GDM1 (cell line): ENCODE measurements around the gene NLGN1.

Experiments used
- DNase-seq: peaks from one replicate; lab custom pipeline; 2025; lab: John Stamatoyannopoulos, UW

NLGN1 gene

GRCh38 chr3:173986861-173987410 lies 589.4 kb downstream of the NLGN1 start:
- DNase-seq: no peak

DNA sequence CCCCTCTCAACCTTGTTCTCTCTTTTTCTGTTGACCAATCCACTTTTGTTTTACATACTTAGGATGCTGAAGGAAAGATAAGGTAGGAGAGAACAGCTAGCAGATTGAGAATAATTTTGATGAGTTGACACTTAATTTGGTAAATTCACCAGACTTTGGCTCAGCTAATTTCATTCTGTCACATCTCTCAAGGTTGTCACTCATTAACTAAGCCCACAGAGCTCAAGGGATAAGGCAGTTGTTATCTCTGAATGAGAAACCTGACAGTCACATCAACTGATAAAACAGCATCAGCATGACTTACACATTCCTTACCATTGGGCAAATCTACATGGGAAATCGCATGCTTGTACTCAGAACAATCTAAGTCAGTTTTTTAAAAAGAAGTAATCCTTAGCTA lies 591.4 kb downstream of the NLGN1 start:
- no peak for DNase-seq

GRCh38 chr3:173992416-173992815 lies 594.9 kb downstream of the NLGN1 start:
- DNase-seq: no peak

DNA sequence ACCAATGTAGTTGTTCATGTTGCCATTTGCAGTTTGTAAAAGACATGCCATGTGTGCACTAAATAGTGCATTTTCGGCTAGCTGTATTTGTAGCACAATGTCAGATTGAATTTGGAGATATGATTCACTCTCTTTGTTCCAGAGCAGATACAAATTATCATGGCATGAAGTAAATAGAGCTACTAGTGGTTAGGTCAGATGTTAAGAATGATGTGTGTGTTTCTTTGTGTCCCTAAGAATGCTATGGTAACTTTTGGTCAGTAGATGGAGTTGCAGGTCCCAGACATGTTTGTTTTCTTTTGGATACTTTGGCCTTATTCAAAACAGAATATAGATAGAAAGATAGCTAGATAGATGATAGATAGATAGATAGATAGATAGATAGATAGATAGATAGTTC lies 595.8 kb downstream of the NLGN1 start:
- no peak for DNase-seq

GRCh38 chr3:174000675-174001074 lies 603.1 kb downstream of the NLGN1 start:
- no peak for DNase-seq

GRCh38 chr3:174002543-174002942 lies 605.0 kb downstream of the NLGN1 start:
- no peak for DNase-seq

DNA sequence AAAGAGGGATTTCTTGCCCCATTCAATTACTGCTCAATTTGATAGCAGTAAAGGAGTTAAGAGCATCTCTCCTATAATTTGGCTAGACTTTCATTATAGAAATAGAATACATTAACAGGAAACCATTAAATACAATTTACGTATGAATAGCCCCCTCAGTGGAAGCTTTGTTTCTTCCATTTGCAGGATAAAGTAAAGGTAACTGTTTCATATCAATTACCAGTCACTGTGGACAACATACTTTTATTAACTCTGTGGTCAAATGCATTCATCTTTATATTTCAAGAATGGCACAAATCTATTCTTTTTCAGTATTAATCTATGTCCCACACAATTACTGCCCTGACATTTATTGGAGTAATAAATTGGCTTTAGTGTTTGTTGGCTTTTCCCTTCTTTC lies 613.4 kb downstream of the NLGN1 start:
- no peak for DNase-seq

- DNase-seq: no peak
Measured at GRCh38 chr3:174016186-174016585, 618.6 kb downstream of the NLGN1 start.

- no peak for DNase-seq
Measured at GRCh38 chr3:174020156-174020555, 622.6 kb downstream of the NLGN1 start.

DNA sequence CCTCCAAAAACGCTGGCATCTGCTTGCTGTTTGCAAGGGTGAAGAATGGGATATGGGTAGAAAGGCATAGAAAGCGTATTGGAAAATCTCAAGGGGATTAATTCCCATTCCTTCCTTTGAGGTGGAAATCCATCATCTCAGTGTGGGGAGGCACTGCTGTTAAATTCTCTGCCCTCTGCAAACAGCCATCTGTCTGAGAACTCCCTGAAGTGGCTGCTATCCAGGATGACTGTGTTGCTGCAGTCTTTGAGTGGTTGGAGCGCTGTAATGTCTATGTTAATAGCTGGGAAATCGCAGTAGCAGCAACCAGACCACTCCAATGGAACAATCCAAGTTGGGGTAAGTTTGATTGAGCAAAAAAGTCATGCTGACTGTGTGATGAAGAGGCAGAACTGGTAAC lies 625.9 kb downstream of the NLGN1 start:
- DNase-seq: no peak

DNA sequence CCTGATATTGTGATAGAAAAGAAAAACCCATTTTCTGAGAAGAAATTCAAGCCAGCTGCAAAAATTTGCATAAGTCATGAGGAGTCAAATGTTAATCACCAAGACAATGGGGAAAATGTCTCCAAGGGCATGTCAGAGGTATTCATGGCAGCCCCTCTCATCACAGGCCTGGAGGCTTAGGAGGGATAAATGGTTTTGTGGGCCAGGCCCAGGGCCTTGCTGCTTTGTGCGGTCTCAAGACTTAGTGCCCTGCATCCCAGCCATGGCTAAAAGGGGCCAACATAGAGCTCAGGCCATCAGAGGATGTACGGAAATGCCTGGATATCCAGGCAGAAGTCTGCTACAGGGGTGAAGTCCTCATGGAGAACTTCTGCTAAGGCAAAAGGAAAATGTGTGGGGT lies 631.1 kb downstream of the NLGN1 start:
- no peak for DNase-seq

DNA sequence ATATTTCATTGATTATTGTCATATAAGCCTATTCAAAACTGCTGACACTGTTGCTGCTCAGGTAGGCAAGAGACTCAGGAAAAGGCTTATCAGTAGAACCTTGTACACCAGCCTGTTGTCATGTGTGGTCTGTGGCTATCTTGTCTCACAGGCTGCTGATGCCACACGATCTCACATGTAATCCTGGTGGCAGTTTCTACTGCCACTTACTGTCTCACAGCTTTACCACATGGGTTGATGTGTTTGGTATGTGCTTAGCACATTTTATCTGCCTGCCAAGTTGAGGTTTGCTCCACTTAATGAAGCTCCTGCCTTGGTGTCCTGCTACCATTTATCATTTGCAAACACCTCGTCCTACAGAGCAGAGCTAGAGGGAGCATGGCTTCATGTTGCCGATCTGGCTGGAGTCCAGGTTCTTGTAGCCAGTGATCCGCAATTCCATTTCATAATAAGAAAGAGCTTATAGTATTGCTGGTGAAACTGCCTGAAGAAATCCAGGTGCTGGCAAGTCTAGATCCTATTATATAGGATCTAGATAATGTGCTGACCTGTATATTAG lies 637.9 kb downstream of the NLGN1 start:
- DNase-seq: no peak

DNA sequence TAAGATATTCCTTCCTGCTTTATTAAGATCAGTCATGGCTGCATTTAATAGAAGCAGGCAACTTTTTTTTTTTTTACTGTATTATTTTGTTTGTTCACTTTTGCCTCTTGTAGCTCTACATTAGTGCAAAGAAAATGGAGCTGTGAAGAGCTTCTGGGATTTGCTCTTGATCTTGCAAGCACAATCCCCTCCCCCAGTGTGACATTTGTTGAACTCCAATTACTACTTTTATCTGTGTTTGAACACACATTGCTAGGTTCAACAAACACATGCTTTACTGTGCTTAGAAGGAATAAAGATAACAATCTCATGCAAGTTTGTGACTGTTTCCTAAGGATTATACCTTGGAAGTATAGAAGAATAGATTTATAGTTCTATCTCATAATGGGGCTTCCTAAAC lies 648.8 kb downstream of the NLGN1 start:
- DNase-seq: no peak

- no peak for DNase-seq
Measured at GRCh38 chr3:174049472-174049871, 651.9 kb downstream of the NLGN1 start.

DNA sequence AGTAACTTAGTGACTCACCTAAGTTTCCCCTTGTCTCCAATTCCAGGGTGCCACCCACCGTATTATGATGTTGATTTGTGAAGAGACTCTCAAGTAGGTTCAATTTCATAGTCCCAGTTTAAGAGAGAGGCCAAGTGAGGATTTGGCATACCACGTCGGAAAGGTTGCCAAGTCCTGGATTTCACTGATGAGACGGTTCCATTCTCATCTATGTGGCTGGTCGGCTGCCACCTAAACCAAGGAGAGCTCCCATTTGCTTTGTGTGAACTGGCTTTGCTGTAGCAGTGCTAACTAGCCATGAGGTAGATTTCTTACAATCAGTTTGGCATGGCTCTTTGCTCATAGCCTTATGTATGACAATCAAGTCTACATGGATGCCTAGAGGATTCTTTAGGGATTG lies 653.6 kb downstream of the NLGN1 start:
- no peak for DNase-seq

DNA sequence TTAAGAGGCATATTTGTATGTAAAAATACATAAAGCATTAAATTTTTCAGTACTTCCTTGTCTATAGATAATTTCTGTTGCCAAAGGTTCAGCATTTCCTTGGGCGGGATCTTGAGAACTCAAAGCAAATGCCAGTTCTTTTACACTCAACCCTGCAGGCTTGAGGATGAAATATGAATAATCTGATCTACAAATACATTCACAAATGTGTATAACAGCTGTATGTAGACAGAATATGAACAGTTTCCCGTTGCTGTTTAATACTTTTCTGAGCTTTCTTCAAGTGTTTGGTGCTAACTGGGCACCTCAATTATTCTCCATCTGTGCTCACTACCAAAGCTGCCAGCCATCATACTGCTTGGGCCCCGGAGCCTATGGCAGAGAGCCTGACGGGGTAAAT lies 661.3 kb downstream of the NLGN1 start:
- DNase-seq: no peak

- no peak for DNase-seq
Measured at GRCh38 chr3:174060431-174060830, 662.9 kb downstream of the NLGN1 start.

DNA sequence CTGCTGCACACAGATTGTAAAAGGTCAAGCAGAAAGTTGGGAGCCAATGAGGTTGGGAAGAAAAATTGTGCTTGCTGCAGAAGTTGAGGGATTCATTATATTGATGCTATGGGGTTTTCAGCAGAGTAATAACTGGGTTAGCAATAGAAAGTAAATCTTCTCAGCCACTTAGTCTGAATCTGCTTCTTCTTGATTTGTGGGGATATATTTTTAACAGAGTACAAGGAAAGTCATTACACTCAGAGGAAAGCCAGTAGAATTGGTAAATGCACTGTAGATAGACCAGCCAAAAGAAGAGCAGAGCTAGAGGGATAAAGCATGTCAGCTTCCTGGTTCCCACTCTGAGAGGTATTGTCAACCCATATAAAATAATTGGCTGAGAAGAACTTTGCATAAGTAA lies 663.6 kb downstream of the NLGN1 start:
- no peak for DNase-seq

DNA sequence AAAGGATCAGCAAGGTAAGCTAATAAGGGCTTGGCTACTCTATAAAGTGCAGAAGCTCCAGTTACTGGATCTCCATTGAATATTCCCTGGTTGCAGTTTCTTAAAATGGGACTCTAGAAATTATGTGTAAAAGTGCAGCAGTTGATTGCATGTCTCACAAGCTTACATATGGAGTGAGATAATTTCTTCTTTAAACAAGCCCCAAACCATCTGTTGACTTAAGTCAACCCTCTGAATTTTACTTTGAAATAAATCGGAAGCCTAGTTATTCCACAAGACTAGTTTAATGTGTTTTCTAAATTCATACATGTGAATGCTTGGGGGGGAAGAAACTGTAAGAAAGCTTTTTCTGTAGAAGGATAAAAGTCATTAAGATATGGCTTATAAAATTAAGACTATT lies 664.2 kb downstream of the NLGN1 start:
- DNase-seq: no peak

GRCh38 chr3:174062923-174063322 lies 665.4 kb downstream of the NLGN1 start:
- DNase-seq: no peak

DNA sequence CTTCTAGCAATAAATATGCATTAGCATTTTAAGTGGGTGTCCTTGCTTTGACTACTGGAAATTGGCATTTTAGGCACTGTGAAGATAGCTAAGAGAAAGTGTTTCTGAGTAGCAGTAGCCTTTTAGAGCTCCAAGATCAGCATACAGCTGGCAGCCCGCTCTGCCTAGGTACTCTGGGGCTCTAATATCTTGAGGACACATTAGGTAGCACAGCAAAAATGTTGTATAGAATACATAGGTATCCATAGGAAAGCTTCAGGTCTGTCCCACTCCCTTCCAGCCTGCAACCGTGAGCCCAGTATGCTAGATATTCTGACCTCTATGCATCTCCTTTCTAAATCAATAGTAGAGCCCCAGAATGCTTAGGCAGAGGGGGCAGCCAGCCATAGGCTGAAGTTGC lies 670.5 kb downstream of the NLGN1 start:
- no peak for DNase-seq

- no peak for DNase-seq
Measured at GRCh38 chr3:174072675-174073074, 675.1 kb downstream of the NLGN1 start.

- DNase-seq: no peak
Measured at GRCh38 chr3:174083706-174084105, 686.2 kb downstream of the NLGN1 start.

GRCh38 chr3:174089592-174089991 lies 692.0 kb downstream of the NLGN1 start:
- DNase-seq: no peak

- no peak for DNase-seq
Measured at GRCh38 chr3:174094669-174095068, 697.1 kb downstream of the NLGN1 start.
